Cardiac fibroblast (primary cell): ENCODE measurements around the gene PTCHD1.

Experiments used
- DNase-seq, 2 donors: peaks; one replicate each; pipeline versions ENCODE4 v3.0.0 to v3.0.0-alpha.2; 2010; ENCODE audit warnings: low read depth in 2 of 2
- H3K4me3 ChIP-seq, 2 donors: replicated peaks in 1 of 2; 1 replicate in 1 of 2; 2 replicates in 1 of 2; pipeline ENCODE4 v1.5.1; 2011; ENCODE audit warnings: low read depth in 2 of 2, low read length in 2 of 2, mild to moderate bottlenecking in 2 of 2, moderate library complexity in 1 of 2
- CTCF ChIP-seq: IDR thresholded peaks from one replicate; pipeline ENCODE4 v1.5.1; 2011; ENCODE audit warnings: low read depth, mild to moderate bottlenecking, low read length, inconsistent platforms

Gene PTCHD1

GRCh38 chrX:23334848-23335599 is at the start of gene PTCHD1:
TSS of gene PTCHD1 (plus strand) at chrX:23334849. CDS start at chrX:23334876, 27 bp downstream.
- H3K4me3 ChIP-seq: no peak within 1 kb of the TSS
- no peak for TF ChIP-seq CTCF
- no peak for DNase-seq

GRCh38 chrX:23286731-23287130 is 47.9 kb upstream of the PTCHD1 start:
- TF ChIP-seq CTCF: no peak
- no peak for DNase-seq
- no peak overlapping the region for H3K4me3 ChIP-seq

DNA sequence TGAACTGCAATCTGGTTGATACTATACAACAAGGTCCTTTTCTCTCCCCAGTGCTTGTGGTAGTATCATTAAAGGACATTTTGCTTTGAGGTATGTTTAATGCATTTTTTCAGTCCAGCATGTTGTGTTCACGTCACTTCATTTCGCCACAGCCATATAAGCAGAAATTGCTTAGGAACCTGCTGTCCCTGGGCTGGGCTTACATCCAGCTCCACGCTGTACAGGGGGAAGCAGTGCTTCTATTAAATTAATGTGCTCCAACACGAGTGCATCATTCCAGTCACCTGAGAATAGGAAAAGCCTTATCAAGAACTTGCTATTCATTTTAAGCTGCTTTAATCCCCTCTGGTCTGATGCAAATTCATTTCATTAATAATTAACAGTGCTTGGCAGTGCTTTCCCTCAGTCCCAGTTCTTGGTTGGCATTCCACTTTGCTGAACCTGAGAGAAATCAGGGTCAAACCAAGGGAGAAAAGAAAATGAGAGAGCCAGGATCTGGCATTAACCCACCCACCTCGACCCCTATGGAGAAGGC is 47.4 kb upstream of the PTCHD1 start:
- no peak for TF ChIP-seq CTCF
- no peak for DNase-seq
- no peak overlapping the region for H3K4me3 ChIP-seq

GRCh38 chrX:23292354-23292987 is 42.2 kb upstream of the PTCHD1 start:
- no peak overlapping the region for H3K4me3 ChIP-seq
- no peak for TF ChIP-seq CTCF

DNA sequence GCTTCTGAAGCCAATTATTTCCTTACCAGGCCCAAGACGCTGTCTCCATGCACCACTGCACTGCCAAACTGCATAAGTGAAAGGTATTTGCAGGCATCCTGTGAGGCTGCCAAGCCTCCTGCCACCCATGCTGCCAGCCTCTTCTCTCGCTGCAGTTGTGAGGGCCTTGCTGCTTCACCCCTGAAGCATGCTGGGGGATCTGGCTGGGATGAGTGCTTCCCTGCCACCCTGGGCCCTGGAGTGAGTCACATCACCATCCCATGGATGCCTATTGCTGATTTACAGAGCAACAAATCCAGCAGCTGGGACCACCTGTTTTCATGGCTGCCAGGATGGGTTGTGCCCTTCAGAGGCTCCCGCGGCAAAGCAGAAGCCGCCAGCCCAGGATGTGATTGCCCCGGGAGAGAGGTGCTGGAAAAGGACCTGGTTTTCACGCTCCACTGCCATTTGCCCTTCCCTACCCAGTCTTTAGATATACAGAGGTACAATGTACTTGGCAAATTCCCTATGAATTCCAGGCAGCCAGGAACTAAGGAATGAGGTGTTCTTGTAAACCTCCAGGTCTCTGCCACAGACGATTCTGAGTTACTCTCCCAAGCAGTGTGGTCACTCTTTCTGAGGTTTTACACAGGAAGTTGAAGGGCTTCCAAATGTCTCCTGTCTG is 41.5 kb upstream of the PTCHD1 start:
- DNase-seq: no peak
- no peak for TF ChIP-seq CTCF
- no peak overlapping the region for H3K4me3 ChIP-seq

More at GRCh38 chrX:23292354-23292987, 42.2 kb upstream of the PTCHD1 start:
- DNase-seq: no peak

DNA sequence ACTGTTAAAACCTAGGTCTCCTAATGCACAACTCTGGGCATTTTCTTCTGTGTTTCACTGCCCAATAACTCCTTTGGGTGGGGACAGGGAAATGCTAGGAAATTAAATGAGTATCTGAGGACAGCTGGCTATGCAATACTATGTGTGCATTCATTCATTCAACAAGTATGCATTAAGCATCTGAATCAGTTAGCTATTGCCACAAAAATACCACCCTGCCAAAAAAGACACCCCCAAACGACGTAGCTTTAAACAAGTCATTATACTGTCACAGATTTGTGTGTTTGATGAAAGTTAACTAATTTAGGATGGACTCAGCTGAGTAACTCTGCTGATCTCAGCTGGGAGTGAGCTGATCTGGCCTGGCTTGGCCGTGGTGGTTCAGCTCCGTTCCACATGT is 29.8 kb upstream of the PTCHD1 start:
- no peak for TF ChIP-seq CTCF
- no peak for DNase-seq
- H3K4me3 ChIP-seq: no peak overlapping the region
